ENCODE data around the gene IKZF5. TPM values are rescaled to one million over a fixed set of nuclear protein-coding genes. Genes with fewer than 3 reads are reported as not detected.

IKZF5 gene, protein sequence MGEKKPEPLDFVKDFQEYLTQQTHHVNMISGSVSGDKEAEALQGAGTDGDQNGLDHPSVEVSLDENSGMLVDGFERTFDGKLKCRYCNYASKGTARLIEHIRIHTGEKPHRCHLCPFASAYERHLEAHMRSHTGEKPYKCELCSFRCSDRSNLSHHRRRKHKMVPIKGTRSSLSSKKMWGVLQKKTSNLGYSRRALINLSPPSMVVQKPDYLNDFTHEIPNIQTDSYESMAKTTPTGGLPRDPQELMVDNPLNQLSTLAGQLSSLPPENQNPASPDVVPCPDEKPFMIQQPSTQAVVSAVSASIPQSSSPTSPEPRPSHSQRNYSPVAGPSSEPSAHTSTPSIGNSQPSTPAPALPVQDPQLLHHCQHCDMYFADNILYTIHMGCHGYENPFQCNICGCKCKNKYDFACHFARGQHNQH
- total RNA-seq: 10 to 100 TPM in 1 of 2 donors, 1 to 10 TPM in 1; 7.5 to 16.7 TPM

DNA sequence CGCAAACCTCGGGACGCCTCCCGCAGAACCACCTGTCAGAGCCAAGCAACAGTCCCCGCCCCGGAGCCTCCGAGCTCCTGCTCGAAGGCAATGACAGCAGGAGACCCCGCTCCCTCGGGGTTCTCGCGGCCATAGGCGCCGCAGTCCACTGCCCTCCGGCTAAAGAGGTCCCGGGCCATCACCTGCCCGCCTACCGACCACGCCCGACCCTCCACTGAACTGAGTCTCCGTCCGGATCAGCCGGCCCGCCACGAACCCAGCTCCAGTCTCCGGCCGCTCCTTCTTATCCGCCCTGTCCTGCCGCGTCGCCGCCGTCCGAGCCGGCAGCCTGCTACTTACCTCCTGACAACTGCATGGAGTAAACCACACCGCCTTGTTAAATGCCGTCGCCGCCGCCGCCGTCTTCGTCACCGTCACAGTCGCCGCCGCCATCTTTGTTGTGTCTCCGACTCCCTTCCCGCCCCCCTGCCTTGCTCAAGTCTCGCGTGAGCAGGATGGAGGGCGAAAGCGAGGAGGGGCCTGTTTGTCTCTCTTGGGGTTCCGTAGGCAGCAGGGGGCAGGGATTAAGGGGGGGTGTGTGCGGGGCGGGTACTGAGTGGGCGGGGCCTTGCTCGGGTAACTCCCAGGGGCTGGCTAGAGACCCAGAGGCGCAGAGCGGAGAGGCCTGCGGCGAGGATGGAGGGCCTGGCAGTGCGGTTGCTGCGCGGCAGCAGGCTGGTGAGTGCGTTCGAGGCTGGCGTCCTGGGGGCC lies at the start of gene IKZF5, which contains the start of gene ACADSB:
IKZF5 (minus strand) TSS at position 441 of the 750 bp plus-strand sequence. CDS start 10,170 bp downstream, outside the sequence.
ACADSB (plus strand) TSS at position 652 of the 750 bp plus-strand sequence; CDS start at position 676, 24 bp downstream.
- peak within 1 kb of the TSS; percentile 86 for H3K27ac ChIP-seq
- peak within 1 kb of the TSS; percentile 99 for H3K4me3 ChIP-seq
- intact Hi-C loops (cut with DNase I): no loop called here
- no peaks in the 10 kb centered on the region for H3K9me3 ChIP-seq
- DNase-seq: peak; percentile 97
- H3K27me3 ChIP-seq: no peaks in the 10 kb centered on the region
- H3K9ac ChIP-seq (ENCODE audit: low read depth in 2 of 2, low read length in 2 of 2): peak within 1 kb of the TSS; percentile 86 to 96
- TF ChIP-seq, protein P1, sequence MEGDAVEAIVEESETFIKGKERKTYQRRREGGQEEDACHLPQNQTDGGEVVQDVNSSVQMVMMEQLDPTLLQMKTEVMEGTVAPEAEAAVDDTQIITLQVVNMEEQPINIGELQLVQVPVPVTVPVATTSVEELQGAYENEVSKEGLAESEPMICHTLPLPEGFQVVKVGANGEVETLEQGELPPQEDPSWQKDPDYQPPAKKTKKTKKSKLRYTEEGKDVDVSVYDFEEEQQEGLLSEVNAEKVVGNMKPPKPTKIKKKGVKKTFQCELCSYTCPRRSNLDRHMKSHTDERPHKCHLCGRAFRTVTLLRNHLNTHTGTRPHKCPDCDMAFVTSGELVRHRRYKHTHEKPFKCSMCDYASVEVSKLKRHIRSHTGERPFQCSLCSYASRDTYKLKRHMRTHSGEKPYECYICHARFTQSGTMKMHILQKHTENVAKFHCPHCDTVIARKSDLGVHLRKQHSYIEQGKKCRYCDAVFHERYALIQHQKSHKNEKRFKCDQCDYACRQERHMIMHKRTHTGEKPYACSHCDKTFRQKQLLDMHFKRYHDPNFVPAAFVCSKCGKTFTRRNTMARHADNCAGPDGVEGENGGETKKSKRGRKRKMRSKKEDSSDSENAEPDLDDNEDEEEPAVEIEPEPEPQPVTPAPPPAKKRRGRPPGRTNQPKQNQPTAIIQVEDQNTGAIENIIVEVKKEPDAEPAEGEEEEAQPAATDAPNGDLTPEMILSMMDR (IDR thresholded peaks at IDR 0.05): no peak
- no peaks in the 10 kb centered on the region for H3K36me3 ChIP-seq
- no peaks in the 10 kb centered on the region for H3K4me1 ChIP-seq

DNA sequence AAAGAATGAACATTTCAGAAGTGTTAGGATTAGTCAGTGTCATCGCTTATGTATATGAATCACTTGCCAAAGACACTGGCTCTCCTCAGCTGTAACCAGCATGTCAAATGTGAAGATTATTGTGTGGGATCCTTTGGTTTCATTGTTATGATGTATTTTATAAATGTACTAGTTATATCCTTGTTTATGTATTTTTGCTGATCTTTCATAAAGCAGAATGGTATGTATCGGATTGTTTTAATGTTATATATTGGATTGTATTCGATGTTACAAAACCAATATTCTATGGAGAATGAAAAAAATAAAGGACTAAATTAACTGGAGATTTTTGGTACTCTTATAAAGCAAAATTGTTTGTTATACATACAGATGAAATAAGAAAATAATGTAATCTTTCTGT lies 49.4 kb upstream of the IKZF5 start:
- H3K9ac ChIP-seq (ENCODE audit: low read depth in 2 of 2, low read length in 2 of 2): no peak overlapping the region
- intact Hi-C loops (cut with DNase I): no loop called here
- H3K4me3 ChIP-seq: no peak overlapping the region
- DNase-seq: no peak
- no peaks in the 10 kb centered on the region for H3K9me3 ChIP-seq
- no peaks in the 10 kb centered on the region for H3K4me1 ChIP-seq
- H3K27me3 ChIP-seq: no peaks in the 10 kb centered on the region
- TF ChIP-seq, protein P1 (IDR thresholded peaks at IDR 0.05): no peak
- no peaks in the 10 kb centered on the region for H3K36me3 ChIP-seq
- H3K27ac ChIP-seq: no peak overlapping the region

DNA sequence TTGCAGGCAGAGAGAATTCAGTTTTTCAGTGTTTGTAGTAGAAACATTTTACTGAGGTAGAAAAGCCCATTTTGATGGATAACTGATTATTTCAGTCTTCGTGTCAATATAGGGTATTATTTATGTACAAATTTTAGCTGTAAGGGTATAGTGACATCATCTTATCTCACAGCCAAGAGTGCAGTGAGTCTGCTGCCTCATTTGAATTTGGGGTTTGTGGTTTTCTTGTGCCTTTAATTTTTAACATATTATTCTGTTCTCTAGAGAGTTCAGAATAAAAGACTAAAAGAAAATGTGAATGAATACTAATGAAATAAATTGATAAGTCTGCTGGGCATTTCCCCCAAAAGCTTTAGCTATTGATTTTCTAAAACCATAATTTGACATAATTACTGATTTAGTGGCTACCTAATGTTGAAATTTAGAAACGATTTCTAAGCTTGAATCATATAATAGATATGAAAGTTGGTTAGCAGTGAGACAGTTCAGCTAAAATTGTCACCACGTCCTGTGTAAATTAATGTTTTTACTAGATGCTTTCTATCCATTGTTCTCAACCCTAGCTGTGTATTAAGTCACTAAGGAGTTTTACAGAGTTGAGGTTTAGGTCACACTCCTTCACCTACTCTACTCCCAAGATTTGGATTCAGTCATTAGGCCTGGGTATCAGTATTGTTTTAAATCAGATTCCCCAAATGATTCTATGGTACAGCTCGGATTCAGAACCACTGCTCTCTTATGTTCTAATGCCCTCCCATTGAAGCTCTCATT lies 37.6 kb upstream of the IKZF5 start:
- TF ChIP-seq, protein P1 (IDR thresholded peaks at IDR 0.05): no peak
- no peaks in the 10 kb centered on the region for H3K36me3 ChIP-seq
- DNase-seq: no peak
- H3K27me3 ChIP-seq: no peaks in the 10 kb centered on the region
- no peak overlapping the region for H3K9ac ChIP-seq (ENCODE audit: low read depth in 2 of 2, low read length in 2 of 2)
- H3K4me1 ChIP-seq: no peaks in the 10 kb centered on the region
- intact Hi-C loops (cut with DNase I): no loop called here
- no peak overlapping the region for H3K27ac ChIP-seq
- no peak overlapping the region for H3K4me3 ChIP-seq
- H3K9me3 ChIP-seq: no peaks in the 10 kb centered on the region

DNA sequence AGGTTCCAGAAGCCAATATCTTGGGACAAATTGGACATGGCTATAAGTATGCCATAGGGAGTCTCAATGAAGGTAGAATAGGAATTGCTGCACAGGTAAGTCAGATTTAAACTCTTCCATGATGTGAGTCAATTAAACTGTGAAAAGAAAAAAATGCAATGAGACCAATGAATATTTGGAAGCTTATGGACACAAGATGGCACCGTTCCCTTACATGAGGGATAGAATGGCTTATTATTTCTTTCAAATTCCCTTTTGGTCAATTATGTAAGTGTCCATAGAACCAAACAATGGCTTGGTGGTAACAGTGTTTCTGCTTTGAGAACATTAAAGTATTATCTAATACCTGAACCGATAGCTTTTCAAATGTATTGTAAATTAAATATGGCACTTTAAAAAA lies 35.8 kb upstream of the IKZF5 start:
- intact Hi-C loops (cut with DNase I): no loop called here
- Histone ChIP-seq H3K4me3 (no peak overlapping the region), H3K4me1 (no peaks in the 10 kb centered on the region), H3K9me3 (no peaks in the 10 kb centered on the region), H3K27me3 (no peaks in the 10 kb centered on the region), H3K9ac (ENCODE audit: low read depth in 2 of 2, low read length in 2 of 2) (no peak overlapping the region), H3K36me3 (no peaks in the 10 kb centered on the region), H3K27ac (no peak overlapping the region)
- TF ChIP-seq, protein P1 (IDR thresholded peaks at IDR 0.05): no peak
- no peak for DNase-seq

DNA sequence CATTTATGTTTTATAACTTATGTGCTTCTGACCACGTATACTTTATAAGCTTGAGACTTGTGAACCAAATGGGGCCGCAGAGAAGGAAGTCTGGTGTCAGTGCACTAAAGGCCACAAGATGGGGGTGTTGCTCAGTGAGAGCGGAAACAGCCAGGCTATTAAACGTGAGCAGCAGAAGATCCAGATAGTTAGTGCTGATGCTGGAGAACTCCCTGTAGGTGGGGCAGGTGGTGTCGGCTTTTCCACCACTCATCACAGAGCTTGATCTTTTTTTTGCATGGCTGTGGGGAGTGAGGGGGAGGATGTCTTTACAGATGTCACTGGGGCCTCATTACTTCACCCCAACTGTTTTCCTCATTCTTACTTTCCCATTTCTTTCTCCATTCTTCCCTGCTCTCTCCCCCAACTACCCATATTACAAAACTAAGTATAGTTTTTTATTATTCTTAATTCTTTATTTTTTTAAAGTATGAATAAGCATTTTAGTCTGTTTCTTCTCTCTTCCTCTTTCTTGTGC lies 34.9 kb upstream of the IKZF5 start:
- no peak overlapping the region for H3K9ac ChIP-seq (ENCODE audit: low read depth in 2 of 2, low read length in 2 of 2)
- no peak overlapping the region for H3K27ac ChIP-seq
- no peak overlapping the region for H3K4me3 ChIP-seq
- H3K27me3 ChIP-seq: no peaks in the 10 kb centered on the region
- TF ChIP-seq, protein P1 (IDR thresholded peaks at IDR 0.05): peak; percentile 65
- intact Hi-C loops (cut with DNase I): loop anchor here (2.0 kb wide), 1 partner anchor 515 kb away; no protein-coding TSS in a partner anchor
- H3K9me3 ChIP-seq: no peaks in the 10 kb centered on the region
- peak; percentile 36 for DNase-seq
- H3K36me3 ChIP-seq: no peaks in the 10 kb centered on the region
- no peaks in the 10 kb centered on the region for H3K4me1 ChIP-seq

All from colonic mucosa (tissue), 4 donors.